NCI-H2171 treated with DMSO at 0.1 percent for 48 hours (cell line): ENCODE data around the gene GTF2F2.
A peak's percentile ranks its signal among the peaks of the same experiment; 100 is the strongest.

Experiments
- DNase-seq: peaks from one replicate; lab custom pipeline; 2025; lab: John Stamatoyannopoulos, UW

GTF2F2 gene, protein sequence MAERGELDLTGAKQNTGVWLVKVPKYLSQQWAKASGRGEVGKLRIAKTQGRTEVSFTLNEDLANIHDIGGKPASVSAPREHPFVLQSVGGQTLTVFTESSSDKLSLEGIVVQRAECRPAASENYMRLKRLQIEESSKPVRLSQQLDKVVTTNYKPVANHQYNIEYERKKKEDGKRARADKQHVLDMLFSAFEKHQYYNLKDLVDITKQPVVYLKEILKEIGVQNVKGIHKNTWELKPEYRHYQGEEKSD

DNA sequence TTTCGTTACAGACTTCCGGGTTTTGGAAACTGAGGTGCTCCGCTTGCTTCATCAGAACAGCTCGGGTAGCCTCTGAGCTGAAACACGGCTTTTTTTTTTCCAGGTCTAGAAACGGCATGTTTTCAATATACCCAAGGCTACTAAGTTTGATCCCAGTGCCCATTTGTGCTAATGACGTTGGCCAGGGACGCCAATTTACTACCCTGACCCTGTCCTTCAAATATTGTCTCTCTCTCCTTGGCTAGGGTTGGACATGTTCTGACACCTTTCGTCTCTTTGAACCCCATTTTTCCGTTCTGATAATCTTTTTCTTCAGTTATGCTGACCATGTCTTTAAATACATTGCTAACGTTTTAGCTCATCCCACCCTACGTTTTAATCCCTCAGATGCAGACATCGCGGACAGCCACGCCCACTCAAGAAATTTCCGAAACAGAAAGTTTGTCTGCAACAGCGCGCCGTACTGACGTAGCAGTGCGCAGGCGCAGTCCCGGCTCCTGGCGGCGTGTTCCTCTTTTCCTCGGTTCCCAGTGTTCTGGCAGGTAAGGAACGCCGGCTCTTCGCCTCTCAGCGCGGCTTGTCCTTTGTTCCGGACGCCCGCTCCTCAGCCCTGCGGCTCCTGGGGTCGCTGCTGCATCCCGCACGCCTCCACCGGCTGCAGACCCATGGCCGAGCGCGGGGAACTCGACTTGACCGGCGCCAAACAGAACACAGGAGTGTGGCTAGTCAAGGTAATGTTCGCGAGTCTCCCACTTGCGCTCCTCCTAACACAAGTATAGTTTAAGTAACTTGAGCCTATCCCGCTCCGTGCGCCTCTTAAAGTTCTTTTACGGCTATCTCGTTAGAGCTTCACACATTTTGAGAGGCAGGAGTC is at the start of gene GTF2F2:
TSS of gene GTF2F2 (plus strand) at position 520 of the 874 bp plus-strand sequence. CDS start at position 666, 146 bp downstream.
- peak; percentile 80 for DNase-seq

DNA sequence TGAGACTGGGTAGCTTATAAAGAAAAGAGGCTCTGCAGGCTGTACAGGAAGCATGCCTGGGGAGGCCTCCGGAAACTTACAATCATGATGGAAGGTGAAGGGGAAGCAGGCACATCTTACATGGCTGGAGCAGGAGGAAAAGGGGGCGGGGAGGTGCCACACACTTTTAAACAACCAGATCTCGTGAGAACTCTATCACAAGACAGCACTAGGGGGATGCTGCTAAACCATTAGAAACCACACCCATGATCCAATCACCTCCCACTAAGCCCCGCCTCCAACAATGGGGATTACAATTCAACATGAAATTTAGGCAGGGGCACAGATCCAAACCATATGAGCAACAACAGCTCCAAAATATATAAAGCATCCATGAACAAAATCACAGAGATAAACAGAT is 46.5 kb upstream of the GTF2F2 start:
- DNase-seq = no peak

DNA sequence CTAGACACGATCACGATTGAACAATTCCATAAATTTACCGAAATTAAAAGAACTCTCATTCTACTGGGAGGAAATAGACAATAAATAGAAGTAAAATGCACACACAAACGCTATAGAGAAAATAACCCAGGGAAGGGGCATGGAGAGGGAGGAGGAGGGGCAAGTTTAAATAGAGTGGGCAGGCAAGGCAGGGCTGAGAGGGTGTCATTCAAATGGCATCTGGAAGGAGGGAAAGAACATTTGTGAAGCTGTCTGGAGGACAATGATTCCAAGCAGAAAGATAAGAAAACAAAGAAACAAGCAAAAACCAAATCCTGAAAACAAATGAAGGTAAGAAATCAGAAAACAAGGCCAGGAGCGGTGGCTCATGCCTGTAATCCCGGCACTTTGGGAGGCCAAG is 45.6 kb upstream of the GTF2F2 start:
- DNase-seq = no peak

DNA sequence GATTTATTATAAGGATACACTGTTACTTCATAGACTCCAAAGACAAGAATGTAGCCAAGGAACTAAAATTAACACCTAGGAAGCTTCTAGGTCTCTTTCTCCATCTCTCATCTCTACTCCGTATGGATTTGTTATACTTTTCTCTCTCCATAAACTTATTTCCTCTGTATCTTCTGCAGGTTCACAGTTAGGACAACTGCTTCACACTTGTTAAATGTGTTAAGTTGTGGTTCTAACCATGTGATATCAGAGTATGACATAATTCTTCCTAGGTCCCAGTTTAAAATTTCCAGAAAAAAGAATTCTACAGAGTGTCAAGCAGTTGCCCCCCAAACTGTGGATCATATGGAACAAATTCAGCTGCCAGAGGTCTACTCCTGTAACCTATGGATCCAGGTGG is 42.3 kb upstream of the GTF2F2 start:
- no peak for DNase-seq

DNA sequence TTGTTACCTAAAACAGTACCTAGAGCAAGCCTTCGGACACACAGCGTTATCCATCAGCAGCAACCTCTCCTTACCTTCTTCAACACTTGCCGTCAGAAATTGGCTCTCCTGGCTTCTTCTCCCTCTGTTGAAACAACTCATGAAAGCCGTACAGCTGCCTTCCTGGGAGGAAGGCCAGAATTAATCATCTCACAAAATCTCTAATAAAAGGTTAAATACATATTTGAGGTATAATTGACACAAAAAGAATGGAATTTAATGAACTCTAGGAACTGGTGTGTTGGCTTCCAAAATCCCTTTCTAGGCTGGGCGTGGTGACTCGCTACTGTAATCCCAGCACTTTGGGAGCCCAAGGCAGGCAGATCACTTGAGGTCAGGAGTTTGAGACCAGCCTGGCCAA is 37.3 kb upstream of the GTF2F2 start:
- no peak for DNase-seq

DNA sequence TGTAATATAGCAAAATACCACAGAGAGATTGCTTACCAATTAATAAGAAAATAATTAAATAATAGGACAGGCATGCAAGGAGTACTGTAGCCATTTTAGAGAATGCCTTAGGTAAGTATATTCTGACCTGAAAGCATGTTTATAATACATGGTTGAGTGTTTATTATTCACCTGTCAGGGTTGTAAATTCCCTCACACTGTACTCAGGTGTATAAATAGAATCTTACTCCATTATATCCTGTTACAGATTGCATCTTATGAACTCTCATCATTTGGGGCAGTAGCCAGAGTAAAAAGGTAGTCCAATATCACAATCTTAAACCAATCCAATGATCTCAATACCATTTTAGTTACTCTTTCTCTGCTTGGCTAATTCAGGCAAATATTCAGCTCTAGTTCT is 35.8 kb upstream of the GTF2F2 start:
- no peak for DNase-seq

DNA sequence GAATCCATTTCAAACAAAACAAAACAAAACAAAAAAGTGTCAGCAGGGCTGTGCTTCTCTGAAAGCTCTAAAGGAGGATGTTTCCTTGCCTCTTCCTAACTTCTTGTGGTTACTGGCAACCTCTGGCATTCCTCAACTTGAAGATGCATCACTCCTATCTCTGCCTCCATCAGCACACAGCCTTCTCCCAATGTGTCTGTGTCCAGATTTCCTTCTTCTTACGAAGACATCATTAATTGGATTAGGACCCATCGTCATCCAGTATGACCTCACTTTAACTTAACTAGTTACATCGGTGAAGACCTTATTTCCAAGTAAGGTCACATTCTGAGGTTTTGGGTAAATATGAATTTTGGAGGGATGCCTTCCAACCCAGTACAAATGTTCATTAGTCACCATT is 33.8 kb upstream of the GTF2F2 start:
- no peak for DNase-seq

DNA sequence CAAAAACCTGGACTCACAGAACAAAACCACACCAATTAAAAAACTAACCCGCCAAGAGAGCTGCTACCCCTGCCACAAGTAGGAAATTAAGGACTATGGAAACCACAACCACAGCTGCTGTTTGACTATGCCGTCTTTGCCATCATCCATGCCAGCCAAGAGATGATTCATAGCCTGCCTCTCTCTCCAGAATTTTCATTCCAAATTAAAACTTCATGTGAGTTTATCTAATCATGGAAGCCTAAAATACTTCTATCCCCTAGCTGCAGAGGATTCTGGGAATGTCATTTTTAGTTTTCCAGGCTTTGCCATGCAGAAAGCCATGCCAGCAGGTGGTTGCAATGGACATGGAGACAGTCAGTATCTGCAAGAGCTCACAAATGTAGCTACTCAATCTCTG is 27.6 kb upstream of the GTF2F2 start:
- DNase-seq = no peak

DNA sequence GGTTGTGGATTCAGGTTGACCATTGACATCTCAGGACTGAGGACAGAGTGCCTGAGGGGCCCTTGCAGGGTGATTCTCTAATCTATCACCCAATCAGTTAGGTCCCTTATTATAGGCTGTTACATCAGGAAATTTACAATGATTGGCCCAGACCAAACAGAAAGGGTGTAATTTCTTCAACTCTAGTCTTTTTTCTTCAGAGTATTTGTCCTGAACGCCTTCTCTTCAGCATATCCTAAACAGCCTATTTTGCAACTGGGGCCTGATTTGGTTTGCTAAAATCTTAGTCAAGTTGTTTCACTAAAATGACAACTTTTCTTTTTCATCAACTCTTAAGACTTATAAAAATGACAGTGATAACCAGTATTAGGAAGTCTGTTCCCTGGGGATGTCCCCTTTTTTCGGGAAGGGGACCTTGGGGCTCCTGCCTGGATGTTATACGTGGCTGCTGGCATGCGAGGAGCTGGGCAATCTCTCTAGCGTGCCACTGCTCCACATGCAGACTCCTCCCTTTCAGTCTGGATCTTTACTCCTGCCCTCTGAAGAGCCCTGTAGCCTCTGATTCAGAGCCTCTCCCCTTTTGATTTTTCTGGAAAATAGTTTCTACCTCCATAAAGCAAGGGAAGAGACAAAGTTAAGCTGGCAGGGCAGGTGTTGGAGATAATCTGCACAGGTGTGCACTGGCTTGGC is 19.6 kb upstream of the GTF2F2 start:
- DNase-seq = no peak

DNA sequence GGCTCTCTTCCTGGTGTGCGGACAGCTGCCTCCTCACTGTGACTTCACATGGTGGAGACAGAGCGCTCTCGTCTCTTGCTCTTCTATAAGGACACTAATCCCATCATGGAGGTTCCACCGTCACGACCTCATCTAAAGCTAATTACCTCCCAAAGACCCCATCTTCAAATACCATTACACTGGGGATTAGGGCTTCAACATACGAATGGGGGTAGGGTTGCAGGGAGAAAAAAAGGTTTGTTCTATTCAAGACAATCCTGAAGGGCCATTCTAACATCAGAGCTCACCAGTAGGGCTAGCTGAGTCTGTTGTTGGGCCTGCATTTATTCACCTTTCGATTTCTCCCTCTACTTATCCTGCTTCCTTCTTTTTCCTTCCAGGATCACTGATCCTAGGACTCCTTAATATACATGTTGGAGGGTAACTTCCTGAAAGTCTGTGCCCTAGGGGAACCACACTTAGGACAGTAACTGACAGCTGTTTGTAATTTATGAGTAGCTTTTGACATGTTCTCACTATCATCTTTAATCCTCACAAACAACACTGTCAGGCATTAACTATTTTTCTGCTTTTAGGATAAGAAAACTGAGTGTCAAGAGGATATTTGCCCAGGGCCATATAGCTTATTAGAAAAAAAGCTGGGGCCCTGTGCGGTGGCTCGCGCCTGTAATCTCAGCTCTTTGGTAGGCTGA is 18.8 kb upstream of the GTF2F2 start:
- no peak for DNase-seq

DNA sequence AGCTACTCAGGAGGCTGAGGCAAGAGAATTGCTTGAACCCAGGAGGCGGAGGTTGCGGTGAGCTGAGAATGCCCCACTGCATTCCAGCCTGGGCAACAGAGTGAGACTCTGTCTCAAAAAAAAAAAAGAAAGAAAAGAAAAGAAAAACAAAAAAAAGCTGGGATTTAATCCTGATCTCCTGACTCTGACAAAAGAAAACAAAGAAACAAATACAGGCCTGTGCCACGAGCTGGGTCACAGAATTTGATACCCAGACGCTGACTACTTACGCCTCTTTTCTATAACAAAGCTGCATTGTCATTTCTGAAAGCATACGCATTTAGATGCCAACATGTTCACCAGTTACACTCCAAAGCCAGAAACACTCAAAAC is 18.2 kb upstream of the GTF2F2 start:
- DNase-seq = no peak

DNA sequence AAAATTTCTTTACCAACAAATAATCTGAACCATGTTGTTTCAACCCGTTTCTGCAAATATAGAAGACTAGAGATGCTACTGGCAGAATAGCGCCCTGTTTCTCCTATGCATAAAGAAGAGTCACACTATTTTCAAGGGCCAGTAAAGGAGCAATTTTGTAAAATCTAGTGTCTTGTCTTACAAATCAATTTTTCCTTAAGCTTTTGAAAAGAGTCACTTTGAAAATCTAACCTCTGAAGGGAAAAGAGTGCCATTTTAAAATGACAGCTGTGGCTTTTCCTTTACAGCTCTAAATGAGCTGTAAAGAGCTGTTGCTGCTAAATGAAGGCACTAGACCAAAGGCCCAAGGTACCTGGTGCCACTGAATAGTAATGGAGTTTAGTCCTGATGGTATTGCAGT is 16.9 kb upstream of the GTF2F2 start:
- no peak for DNase-seq

DNA sequence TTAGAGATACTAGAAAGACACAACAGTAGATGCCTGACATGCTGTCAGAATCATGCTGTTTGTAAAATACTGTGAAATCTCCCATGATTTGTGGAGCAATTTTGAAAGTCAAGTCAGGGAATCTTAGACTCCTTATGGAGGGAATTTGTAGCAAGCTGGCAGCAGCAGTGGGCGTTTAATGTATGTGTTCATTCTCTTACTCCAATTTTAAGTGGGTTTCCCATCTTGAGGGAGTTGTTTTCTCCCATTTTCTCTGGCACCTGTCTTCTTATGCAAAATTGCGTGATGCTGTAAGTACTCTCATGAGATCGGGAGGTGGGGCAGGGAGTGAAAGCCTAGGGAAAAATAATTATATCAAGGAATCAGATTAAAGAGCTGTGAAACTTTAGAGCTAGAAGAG is 16.0 kb upstream of the GTF2F2 start:
- no peak for DNase-seq

DNA sequence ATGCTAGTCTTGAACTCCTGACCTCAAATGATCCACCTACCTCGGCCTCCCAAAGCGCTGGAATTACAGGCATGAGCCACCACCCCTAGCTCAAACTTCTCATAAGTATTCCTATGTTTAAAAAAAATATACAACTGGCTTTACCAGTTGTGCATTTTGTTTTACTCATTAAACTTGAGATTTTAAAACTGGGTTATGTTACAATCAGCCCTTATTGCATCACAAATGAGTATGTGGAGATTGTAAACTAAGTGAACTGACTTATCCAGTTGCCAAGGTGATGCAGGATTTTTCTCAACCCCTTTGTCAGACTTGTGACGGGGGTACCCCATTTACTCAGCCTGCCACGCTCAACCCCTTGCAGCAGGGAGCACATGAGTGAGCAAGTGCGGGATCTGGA is 14.4 kb upstream of the GTF2F2 start:
- no peak for DNase-seq

DNA sequence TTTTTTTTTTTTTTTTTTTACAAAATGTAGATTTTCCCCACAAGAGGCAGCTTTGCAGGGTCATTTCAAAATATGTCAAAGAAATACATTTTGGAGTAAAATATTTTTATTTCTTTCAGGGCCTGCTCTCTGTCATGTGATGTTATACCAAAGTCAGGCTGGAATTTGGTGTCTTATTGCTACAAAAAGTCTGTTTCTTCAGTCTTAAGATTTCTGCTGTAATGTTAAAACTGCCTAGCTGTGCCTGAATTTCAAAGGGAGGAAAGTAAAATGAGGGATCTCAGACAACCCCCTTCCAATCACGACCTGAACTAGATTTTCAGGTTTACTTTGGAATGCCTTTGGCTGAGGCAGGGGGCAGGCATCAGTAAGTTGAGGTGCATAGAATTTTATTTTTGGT is 12.8 kb upstream of the GTF2F2 start:
- no peak for DNase-seq

DNA sequence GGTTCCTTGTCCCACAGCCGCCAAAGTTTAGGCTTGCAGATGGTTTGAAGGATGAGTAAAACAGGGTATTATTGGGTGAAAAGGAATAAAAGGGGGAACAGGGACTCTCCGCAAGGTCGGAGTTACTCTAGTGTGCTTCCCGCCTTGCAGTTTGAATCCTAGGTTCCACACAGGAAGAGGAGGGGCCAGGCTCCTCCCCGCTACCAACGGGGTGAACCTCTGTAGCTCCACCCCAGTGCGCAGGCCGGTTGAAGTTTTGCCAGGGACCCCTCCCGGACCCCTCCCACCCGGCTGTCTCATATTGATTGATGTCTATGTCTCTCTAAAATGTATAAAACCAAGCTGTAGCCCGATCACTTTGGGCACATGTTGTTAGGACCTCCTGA is 11.6 kb upstream of the GTF2F2 start:
- DNase-seq = no peak

DNA sequence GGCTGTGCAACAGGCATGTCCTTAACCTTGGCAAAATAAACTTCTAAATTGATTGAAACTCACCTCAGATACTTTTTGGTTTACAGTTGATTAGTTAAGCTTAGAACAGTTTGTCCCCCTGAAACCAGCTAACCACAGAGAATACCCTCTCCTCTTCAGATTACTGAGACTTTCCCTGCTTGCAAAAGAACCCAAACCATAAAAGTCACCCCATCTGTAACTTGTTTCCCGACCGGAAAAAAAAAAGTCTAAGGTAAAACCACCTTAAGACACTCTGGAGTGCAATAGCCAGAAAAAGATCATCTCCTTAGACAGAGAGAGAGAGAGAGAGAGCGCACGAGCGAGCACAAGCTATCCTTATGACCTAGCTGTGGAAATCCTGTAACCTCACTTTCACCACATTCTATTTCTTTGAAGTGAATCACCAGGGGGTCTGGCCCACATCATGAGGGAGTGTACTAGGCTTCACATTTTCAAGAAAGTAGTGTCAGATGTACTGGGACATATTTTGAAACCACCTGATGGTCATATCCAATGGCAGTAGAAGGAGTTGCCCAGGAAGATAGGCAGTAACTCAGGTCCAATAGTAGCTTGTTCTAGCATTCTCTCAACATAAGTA is 11.1 kb upstream of the GTF2F2 start:
- no peak for DNase-seq

DNA sequence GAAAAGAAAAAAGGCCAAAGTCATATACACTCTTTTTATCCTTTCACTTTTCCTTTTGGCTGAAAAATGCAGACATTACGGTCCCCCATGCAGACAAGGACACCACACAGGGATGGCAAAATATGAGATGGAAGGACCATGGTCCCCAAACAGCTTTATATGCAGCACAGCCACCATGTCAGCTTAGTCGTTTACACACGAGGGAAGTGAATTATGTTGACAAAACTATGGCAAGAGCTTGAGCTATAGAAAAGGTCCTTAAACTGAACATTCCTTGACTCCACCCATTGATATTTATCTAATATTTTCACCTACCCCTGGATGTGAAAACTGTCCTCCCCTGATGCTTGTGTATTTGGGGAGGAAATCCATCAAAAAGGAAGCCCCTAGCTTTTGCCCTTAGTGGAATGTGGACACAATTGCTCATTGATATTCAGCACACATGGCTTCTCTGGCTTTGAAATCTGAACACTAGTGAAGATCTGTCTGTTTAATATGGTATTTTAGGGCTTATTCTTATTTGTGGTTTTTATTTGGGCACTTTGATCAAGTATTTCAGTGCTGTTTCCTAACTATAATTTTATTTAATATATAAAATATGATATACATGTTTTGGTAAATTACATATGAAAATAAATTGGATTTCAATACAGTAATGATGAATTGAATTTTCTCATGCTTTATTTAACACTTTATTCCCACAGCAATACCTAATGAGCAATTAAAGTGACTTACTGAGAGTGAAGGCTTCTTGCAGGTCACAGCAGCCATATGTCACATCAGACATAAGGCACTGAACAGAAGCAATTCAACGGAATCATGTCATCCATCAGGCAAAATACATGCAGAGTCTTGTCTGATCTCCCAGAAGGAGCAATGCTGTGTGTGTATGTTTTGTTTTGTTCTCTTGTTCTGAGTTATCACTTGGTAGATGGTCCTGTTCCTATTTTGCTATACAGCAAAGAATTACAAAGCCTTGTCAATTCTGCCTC is 6.8 kb upstream of the GTF2F2 start:
- DNase-seq = peak; percentile 88

DNA sequence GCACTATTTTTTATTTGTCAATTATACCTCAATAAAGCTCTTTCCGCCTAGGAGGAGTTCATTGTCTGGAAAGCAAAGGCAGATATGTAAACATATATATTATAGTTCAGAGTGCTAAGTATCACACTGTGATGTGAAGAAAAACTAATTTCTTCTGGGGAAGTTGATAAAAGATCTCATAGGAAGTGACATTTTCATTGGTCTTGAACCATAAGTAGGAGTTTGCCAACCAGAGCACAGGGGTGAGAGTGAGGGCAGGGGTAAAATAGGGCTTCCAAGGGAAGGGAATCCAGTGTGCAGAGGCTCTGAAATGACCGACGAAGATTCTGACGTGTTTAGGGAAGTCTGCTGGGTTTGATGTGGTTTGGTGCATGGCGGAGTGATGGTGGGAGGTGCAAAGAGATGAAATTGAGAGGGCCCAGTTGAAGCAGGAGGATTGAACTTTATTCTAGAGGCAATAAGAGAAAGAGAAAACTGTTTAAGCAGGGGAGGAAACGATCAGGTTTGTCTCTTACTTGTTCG is 780 bp upstream of the GTF2F2 start:
- no peak for DNase-seq
